OCI-LY3 (cell line): Measurements from ENCODE around the gene CD4.

ENCODE experiments used
- H2AFZ ChIP-seq: fragments of 200-600, 300-600 bp; shearing (Covaris generic); 2 replicates; pipeline ENCODE4 v1.6.0; 2014; ENCODE audit warnings: antibody characterized with exemption, low read depth, low read length
- H3K27ac ChIP-seq: fragments of 200-600, 300-600 bp; sonication (generic); 2 replicates; pipeline ENCODE4 v1.5.1; 2014; ENCODE audit warnings: mild to moderate bottlenecking, low read length, moderate library complexity, mixed read lengths
- H3K27me3 ChIP-seq: fragments of 200-600, 300-600 bp; sonication (generic); 2 replicates; pipeline ENCODE4 v1.6.1; 2014; ENCODE audit warnings: low read depth, low read length, mixed read lengths
- H3K36me3 ChIP-seq: fragments of 200-600, 300-600 bp; sonication (generic); replicated peaks from 2 replicates; pipeline ENCODE3; 2014; ENCODE audit warnings: low read depth, low read length, mixed read lengths
- H3K4me1 ChIP-seq: fragments of 300-600, 200-600 bp; sonication (generic); 2 replicates; pipeline ENCODE4 v1.6.1; 2014; ENCODE audit warnings: low read length, mixed read lengths
- H3K4me2 ChIP-seq: fragments of 200-600, 300-600 bp; sonication (generic); 2 replicates; pipeline ENCODE4 v1.6.1; 2014; ENCODE audit warnings: low read length, mixed read lengths
- H3K4me3 ChIP-seq: fragments of 300-600, 200-600 bp; sonication (generic); 2 replicates; pipeline ENCODE4 v1.5.1; 2014; ENCODE audit warnings: antibody characterized with exemption, mild to moderate bottlenecking, low read length, moderate library complexity
- H3K79me2 ChIP-seq: fragments of 300-600, 200-600 bp; shearing (Covaris generic); 2 replicates; pipeline ENCODE4 v1.6.1; 2014; ENCODE audit warnings: mild to moderate bottlenecking, low read length, mixed read lengths
- H3K9ac ChIP-seq: fragments of 300-600, 200-600 bp; shearing (Covaris generic); 2 replicates; pipeline ENCODE4 v1.6.0; 2014; ENCODE audit warnings: mild to moderate bottlenecking, low read length, moderate library complexity
- H3K9me3 ChIP-seq: fragments of 200-600, 300-600 bp; shearing (Covaris generic); 2 replicates; pipeline ENCODE4 v1.6.1; 2014; ENCODE audit warnings: low read length, mixed read lengths; ENCODE audit not compliant: insufficient read depth
- H4K20me1 ChIP-seq: fragments of 200-600, 300-600 bp; sonication (generic); 2 replicates; pipeline ENCODE4 v1.6.1; 2016; ENCODE audit warnings: low read length, mixed read lengths; ENCODE audit not compliant: insufficient read depth
- EZH2phosphoT487 ChIP-seq: fragments of 200-600 bp; shearing (Covaris generic); IDR thresholded peaks from 2 replicates; pipeline ENCODE4 v1.6.1; 2018; ENCODE audit warnings: antibody characterized with exemption, mixed run types, low read depth
- TF ChIP-seq, protein P1 (sequence below): fragments of 200-600, 300-600 bp; sonication (generic); IDR thresholded peaks from 2 replicates; pipeline ENCODE4 v1.5.1; 2014; ENCODE audit warnings: antibody characterized with exemption, low read length, low read depth

Gene CD4

DNA sequence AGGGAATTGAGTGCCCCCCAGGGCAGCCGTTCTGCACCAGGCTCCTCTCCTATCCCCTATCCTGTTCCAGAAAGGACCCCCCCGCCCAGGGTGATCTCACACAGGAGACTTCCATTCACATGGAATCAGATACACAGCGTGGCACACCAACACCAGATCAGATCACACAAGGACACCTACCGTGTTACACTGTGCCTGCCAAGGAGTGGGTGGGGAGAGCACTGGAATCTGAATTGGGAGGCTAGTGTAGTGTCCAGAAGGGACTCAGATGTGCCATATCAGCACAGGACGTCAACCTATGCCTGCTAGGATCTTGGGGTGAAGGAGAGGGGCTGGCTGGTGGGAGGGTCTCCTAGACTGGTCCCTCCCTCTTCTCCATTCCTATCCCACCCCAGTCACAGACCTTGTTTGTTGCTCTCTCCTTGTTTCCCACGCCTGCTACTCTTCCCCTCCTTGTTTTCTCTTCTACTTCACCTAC is 20.9 kb upstream of the CD4 start:
- H3K27me3 ChIP-seq: peaks cover 60% of the 10 kb centered on the region
- H3K9me3 ChIP-seq: no peaks in the 10 kb centered on the region
- H3K4me3 ChIP-seq: no peak overlapping the region
- H2AFZ ChIP-seq: no peak overlapping the region
- no peak overlapping the region for H3K27ac ChIP-seq
- TF ChIP-seq, protein P1, sequence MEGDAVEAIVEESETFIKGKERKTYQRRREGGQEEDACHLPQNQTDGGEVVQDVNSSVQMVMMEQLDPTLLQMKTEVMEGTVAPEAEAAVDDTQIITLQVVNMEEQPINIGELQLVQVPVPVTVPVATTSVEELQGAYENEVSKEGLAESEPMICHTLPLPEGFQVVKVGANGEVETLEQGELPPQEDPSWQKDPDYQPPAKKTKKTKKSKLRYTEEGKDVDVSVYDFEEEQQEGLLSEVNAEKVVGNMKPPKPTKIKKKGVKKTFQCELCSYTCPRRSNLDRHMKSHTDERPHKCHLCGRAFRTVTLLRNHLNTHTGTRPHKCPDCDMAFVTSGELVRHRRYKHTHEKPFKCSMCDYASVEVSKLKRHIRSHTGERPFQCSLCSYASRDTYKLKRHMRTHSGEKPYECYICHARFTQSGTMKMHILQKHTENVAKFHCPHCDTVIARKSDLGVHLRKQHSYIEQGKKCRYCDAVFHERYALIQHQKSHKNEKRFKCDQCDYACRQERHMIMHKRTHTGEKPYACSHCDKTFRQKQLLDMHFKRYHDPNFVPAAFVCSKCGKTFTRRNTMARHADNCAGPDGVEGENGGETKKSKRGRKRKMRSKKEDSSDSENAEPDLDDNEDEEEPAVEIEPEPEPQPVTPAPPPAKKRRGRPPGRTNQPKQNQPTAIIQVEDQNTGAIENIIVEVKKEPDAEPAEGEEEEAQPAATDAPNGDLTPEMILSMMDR: no peak
- TF ChIP-seq EZH2phosphoT487: no peak
- no peak overlapping the region for H3K4me2 ChIP-seq
- no peak overlapping the region for H3K9ac ChIP-seq
- H3K4me1 ChIP-seq: peaks cover 54% of the 10 kb centered on the region
- H4K20me1 ChIP-seq: no peaks in the 10 kb centered on the region
- no peaks in the 10 kb centered on the region for H3K36me3 ChIP-seq
- H3K79me2 ChIP-seq: no peaks in the 10 kb centered on the region

DNA sequence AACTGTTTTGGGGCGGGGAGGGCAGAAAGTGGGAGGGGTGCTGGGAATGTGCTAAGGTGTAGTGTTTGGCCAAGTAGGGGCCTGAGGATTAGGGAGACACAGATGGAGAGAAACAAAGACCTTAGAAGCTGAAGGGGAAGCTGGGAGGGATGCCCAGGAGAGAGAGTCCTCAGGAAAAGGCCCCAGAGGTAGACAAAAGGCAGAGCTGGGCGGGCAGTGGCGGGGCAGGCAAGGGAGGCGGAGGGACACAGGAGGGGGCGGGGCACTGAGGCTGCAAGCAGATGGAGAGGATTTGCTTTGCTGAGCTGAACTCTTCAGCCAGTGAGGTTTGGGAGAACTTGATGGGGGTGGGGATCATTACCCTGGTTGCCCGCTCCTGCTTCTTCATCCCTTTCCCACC is 20.3 kb upstream of the CD4 start:
- Histone ChIP-seq H2AFZ (no peak overlapping the region), H3K9ac (no peak overlapping the region), H4K20me1 (no peaks in the 10 kb centered on the region), H3K27ac (no peak overlapping the region), H3K4me1 (peaks cover 49% of the 10 kb centered on the region), H3K27me3 (peaks cover 56% of the 10 kb centered on the region), H3K4me2 (no peak overlapping the region), H3K79me2 (no peaks in the 10 kb centered on the region), H3K4me3 (no peak overlapping the region), H3K9me3 (no peaks in the 10 kb centered on the region), H3K36me3 (no peaks in the 10 kb centered on the region)
- TF ChIP-seq, protein P1: no peak
- TF ChIP-seq EZH2phosphoT487: no peak

DNA sequence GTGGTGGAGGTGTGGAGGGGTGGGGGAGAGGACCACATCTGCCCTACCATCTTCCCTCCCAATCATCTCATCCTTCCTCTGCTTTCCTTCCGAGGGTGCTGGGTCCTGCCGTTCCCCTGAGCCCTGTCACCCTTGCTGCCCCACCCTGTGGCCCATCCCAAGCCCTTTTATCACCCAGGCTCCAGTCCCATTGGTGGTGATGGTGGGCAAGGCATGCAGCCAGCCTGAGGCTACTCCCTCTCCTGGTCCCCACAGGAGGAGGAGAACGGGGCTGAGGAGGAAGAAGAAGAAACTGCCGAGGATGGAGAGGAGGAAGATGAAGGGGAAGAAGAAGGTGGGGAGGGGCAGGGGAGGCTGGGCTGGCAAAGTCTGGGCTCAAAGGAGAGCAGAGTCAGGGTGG is 19.7 kb upstream of the CD4 start:
- Histone ChIP-seq H3K36me3 (no peaks in the 10 kb centered on the region), H3K79me2 (no peaks in the 10 kb centered on the region), H3K4me3 (no peak overlapping the region), H3K9ac (no peak overlapping the region), H2AFZ (no peak overlapping the region), H3K27ac (no peak overlapping the region), H3K27me3 (peaks cover 58% of the 10 kb centered on the region), H3K9me3 (no peaks in the 10 kb centered on the region), H3K4me2 (no peak overlapping the region), H4K20me1 (no peaks in the 10 kb centered on the region), H3K4me1 (peaks cover 42% of the 10 kb centered on the region)
- TF ChIP-seq EZH2phosphoT487: no peak
- TF ChIP-seq, protein P1: no peak

DNA sequence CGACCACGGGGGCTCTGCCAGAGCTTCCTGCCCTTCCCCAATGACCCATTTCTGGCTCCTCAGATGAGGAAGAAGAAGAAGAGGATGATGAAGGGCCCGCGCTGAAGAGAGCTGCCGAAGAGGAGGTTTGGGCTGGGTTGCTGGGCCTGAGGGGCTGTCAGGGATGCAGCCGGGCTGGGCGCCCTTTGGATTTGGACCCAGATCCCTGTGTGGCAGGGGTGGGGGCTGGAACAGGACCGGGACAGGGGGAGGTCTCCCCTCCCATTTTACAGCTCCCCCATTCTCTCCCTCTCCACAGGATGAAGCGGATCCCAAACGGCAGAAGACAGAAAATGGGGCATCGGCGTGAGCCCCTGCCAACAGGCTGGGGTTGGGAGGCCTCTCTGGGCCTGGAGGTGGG is 19.2 kb upstream of the CD4 start:
- no peak overlapping the region for H3K9ac ChIP-seq
- H3K79me2 ChIP-seq: no peaks in the 10 kb centered on the region
- H3K9me3 ChIP-seq: no peaks in the 10 kb centered on the region
- H3K4me1 ChIP-seq: peaks cover 40% of the 10 kb centered on the region
- TF ChIP-seq, protein P1: no peak
- TF ChIP-seq EZH2phosphoT487: no peak
- H3K27ac ChIP-seq: no peak overlapping the region
- no peak overlapping the region for H3K4me2 ChIP-seq
- no peaks in the 10 kb centered on the region for H4K20me1 ChIP-seq
- peaks cover 58% of the 10 kb centered on the region for H3K27me3 ChIP-seq
- no peaks in the 10 kb centered on the region for H3K36me3 ChIP-seq
- no peak overlapping the region for H2AFZ ChIP-seq
- H3K4me3 ChIP-seq: no peak overlapping the region
